GM19238 (cell line): Measurements from ENCODE around the gene ABLIM2.

Experiments
- DNase-seq: peaks from one replicate; pipeline ENCODE4 v3.0.0; 2011; ENCODE audit warnings: low spot score; ENCODE audit not compliant: insufficient read length

ABLIM2 gene

GRCh38 chr4:8159537-8160232 is 1.1 kb upstream of the ABLIM2 start:
- no peak for DNase-seq

GRCh38 chr4:8157944-8158709 is 486 bp downstream of the ABLIM2 start:
- no peak for DNase-seq

GRCh38 chr4:8157496-8157895 is 1.1 kb downstream of the ABLIM2 start:
- DNase-seq, result no peak

- DNase-seq, result no peak
Measured at GRCh38 chr4:8156617-8157016, 2.0 kb downstream of the ABLIM2 start.

GRCh38 chr4:8155660-8156421 is 2.8 kb downstream of the ABLIM2 start:
- no peak for DNase-seq

- DNase-seq, result no peak
Measured at GRCh38 chr4:8155048-8155447, 3.6 kb downstream of the ABLIM2 start.

- DNase-seq, result no peak
Measured at GRCh38 chr4:8153441-8153840, 5.2 kb downstream of the ABLIM2 start.

- no peak for DNase-seq
Measured at GRCh38 chr4:8152865-8153257, 5.8 kb downstream of the ABLIM2 start.

- DNase-seq, result no peak
Measured at GRCh38 chr4:8152090-8152864, 6.3 kb downstream of the ABLIM2 start.

- DNase-seq, result no peak
Measured at GRCh38 chr4:8151165-8151650, 7.4 kb downstream of the ABLIM2 start.

GRCh38 chr4:8150152-8151090 is 8.2 kb downstream of the ABLIM2 start:
- no peak for DNase-seq

GRCh38 chr4:8149664-8150063 is 8.9 kb downstream of the ABLIM2 start:
- DNase-seq, result no peak

GRCh38 chr4:8148785-8149435 is 9.7 kb downstream of the ABLIM2 start:
- no peak for DNase-seq

GRCh38 chr4:8148159-8148558 is 10.5 kb downstream of the ABLIM2 start:
- DNase-seq, result no peak

- no peak for DNase-seq
Measured at GRCh38 chr4:8147231-8147970, 11.2 kb downstream of the ABLIM2 start.

GRCh38 chr4:8146157-8146556 is 12.5 kb downstream of the ABLIM2 start:
- DNase-seq, result no peak

- no peak for DNase-seq
Measured at GRCh38 chr4:8144359-8144758, 14.3 kb downstream of the ABLIM2 start.

GRCh38 chr4:8143392-8144140 is 15.0 kb downstream of the ABLIM2 start:
- DNase-seq, result no peak
